Activated CD8-positive, alpha-beta memory T cell treated with anti-CD3 and anti-CD28 coated beads, Interleukin-2, amount 10 ng/mL, durations not matched to agents 7 days and 5 days (primary cell): ENCODE measurements around the gene RBM19. TPM values are rescaled to one million over a fixed set of nuclear protein-coding genes. Genes with fewer than 3 reads are reported as not detected.

Source experiments
- ATAC-seq: fragments of 150-1000 bp; cut with Tn5 transposase; one replicate; pipeline ENCODE4 v1.10.0; 2021; ENCODE audit warnings: moderate library complexity
- CTCF ChIA-PET: fragments of 350-600 bp; sonication (Branson Sonifier 250); formaldehyde crosslinking; loops from one replicate; lab custom pipeline; 2021; ENCODE audit warnings: antibody characterized with exemption; lab: Charles Lee
- DNase-seq: peaks from one replicate; pipeline ENCODE4 v3.0.0-alpha.2; 2020
- H3K27ac Mint-ChIP-seq: one replicate; pipeline ENCODE4 v1.8.0; 2021; ENCODE audit warnings: mild to moderate bottlenecking, mixed read lengths
- H3K27me3 Mint-ChIP-seq: one replicate; pipeline ENCODE4 v1.8.0; 2021; ENCODE audit warnings: mixed read lengths
- H3K36me3 Mint-ChIP-seq: one replicate; pipeline ENCODE4 v1.8.0; 2021; ENCODE audit warnings: mild to moderate bottlenecking, mixed read lengths
- H3K4me1 Mint-ChIP-seq: one replicate; pipeline ENCODE4 v1.8.0; 2021; ENCODE audit warnings: mixed read lengths
- H3K4me3 Mint-ChIP-seq: one replicate; pipeline ENCODE4 v1.8.0; 2021; ENCODE audit warnings: mild to moderate bottlenecking, moderate library complexity, mixed read lengths
- H3K9me3 Mint-ChIP-seq: one replicate; pipeline ENCODE4 v1.8.0; 2022; ENCODE audit warnings: low read depth, mixed read lengths
- total RNA-seq, 2 experiments: library from RNA; stranded (reverse); gene quantifications; one replicate each; pipeline ENCODE4 v1.2.3, GENCODE V29; 2021

The RBM19 gene
- total RNA-seq, 2 experiments from 2014 or later = 39.8 to 55.7 TPM

- Mint-ChIP-seq H3K4me3 (no peak overlapping the region), H3K27ac (no peak overlapping the region), H3K36me3 (peaks cover 23% of the 10 kb centered on the region), H3K9me3 (no peaks in the 10 kb centered on the region), H3K4me1 (peaks cover 11% of the 10 kb centered on the region), H3K27me3 (no peaks in the 10 kb centered on the region)
- CTCF ChIA-PET = no interaction called here
- ATAC-seq (no peak), DNase-seq (no peak)
These were observed 8.5 kb downstream of the RBM19 start for GRCh38 chr12:113957627-113958026.

- CTCF ChIA-PET = interaction anchor here (1.3 kb wide), 1 partner anchor 26 kb away, joined by 4 read pairs; no protein-coding TSS in a partner anchor
These were observed 10.8 kb downstream of the RBM19 start for GRCh38 chr12:113955109-113955970.

GRCh38 chr12:113954547-113954946 is 11.6 kb downstream of the RBM19 start:
- no peak for DNase-seq
- CTCF ChIA-PET = no interaction called here
- peaks cover 13% of the 10 kb centered on the region for H3K36me3 Mint-ChIP-seq

More at GRCh38 chr12:113955109-113955970, 10.8 kb downstream of the RBM19 start:
- Mint-ChIP-seq H3K27ac (no peak overlapping the region), H3K4me1 (peaks cover 6% of the 10 kb centered on the region), H3K9me3 (no peaks in the 10 kb centered on the region), H3K36me3 (peaks cover 17% of the 10 kb centered on the region), H3K4me3 (no peak overlapping the region), H3K27me3 (no peaks in the 10 kb centered on the region)
- ATAC-seq (no peak), DNase-seq (no peak)

GRCh38 chr12:113950873-113951272 is 15.3 kb downstream of the RBM19 start:
- no peak for ATAC-seq
- Mint-ChIP-seq H3K9me3 (no peaks in the 10 kb centered on the region), H3K36me3 (peaks cover 18% of the 10 kb centered on the region), H3K4me1 (peaks cover 6% of the 10 kb centered on the region), H3K27me3 (no peaks in the 10 kb centered on the region), H3K27ac (no peak overlapping the region), H3K4me3 (no peak overlapping the region)
- no peak for DNase-seq
- CTCF ChIA-PET = no interaction called here

More at GRCh38 chr12:113954547-113954946, 11.6 kb downstream of the RBM19 start:
- peaks cover 6% of the 10 kb centered on the region for H3K4me1 Mint-ChIP-seq
- H3K9me3 Mint-ChIP-seq = no peaks in the 10 kb centered on the region
- no peak overlapping the region for H3K4me3 Mint-ChIP-seq
- no peaks in the 10 kb centered on the region for H3K27me3 Mint-ChIP-seq
- ATAC-seq = no peak
- H3K27ac Mint-ChIP-seq = no peak overlapping the region

GRCh38 chr12:113949321-113950305 is 16.5 kb downstream of the RBM19 start:
- H3K36me3 Mint-ChIP-seq = peaks cover 22% of the 10 kb centered on the region
- no peak for ATAC-seq
- H3K4me1 Mint-ChIP-seq = peaks cover 6% of the 10 kb centered on the region
- no peaks in the 10 kb centered on the region for H3K27me3 Mint-ChIP-seq
- CTCF ChIA-PET = no interaction called here
- no peaks in the 10 kb centered on the region for H3K9me3 Mint-ChIP-seq
- H3K4me3 Mint-ChIP-seq = no peak overlapping the region
- DNase-seq = no peak
- no peak overlapping the region for H3K27ac Mint-ChIP-seq

GRCh38 chr12:113948151-113948914 is 17.8 kb downstream of the RBM19 start:
- peaks cover 6% of the 10 kb centered on the region for H3K4me1 Mint-ChIP-seq
- ATAC-seq (no peak), DNase-seq (no peak)
- no peak overlapping the region for H3K27ac Mint-ChIP-seq
- CTCF ChIA-PET = no interaction called here
- H3K27me3 Mint-ChIP-seq = no peaks in the 10 kb centered on the region
- no peak overlapping the region for H3K4me3 Mint-ChIP-seq
- peaks cover 22% of the 10 kb centered on the region for H3K36me3 Mint-ChIP-seq
- no peaks in the 10 kb centered on the region for H3K9me3 Mint-ChIP-seq

- peaks cover 30% of the 10 kb centered on the region for H3K36me3 Mint-ChIP-seq
- H3K27me3 Mint-ChIP-seq = no peaks in the 10 kb centered on the region
- H3K27ac Mint-ChIP-seq = no peak overlapping the region
- DNase-seq (no peak), ATAC-seq (no peak)
- no peaks in the 10 kb centered on the region for H3K9me3 Mint-ChIP-seq
- H3K4me3 Mint-ChIP-seq = no peak overlapping the region
- CTCF ChIA-PET = no interaction called here
- no peaks in the 10 kb centered on the region for H3K4me1 Mint-ChIP-seq
These were observed 19.9 kb downstream of the RBM19 start for GRCh38 chr12:113946175-113946574.

- ATAC-seq = no peak
- H3K9me3 Mint-ChIP-seq = no peaks in the 10 kb centered on the region
- H3K4me1 Mint-ChIP-seq = no peaks in the 10 kb centered on the region
- H3K27ac Mint-ChIP-seq = no peak overlapping the region
- no peaks in the 10 kb centered on the region for H3K27me3 Mint-ChIP-seq
- peaks cover 30% of the 10 kb centered on the region for H3K36me3 Mint-ChIP-seq
- DNase-seq = no peak
- no peak overlapping the region for H3K4me3 Mint-ChIP-seq
- CTCF ChIA-PET = no interaction called here
These were observed 20.7 kb downstream of the RBM19 start for GRCh38 chr12:113945174-113946173.

- H3K36me3 Mint-ChIP-seq = peaks cover 34% of the 10 kb centered on the region
- CTCF ChIA-PET = no interaction called here
These were observed 23.9 kb downstream of the RBM19 start for GRCh38 chr12:113942209-113942608.

GRCh38 chr12:113941208-113941486 is 25.0 kb downstream of the RBM19 start:
- H3K27ac Mint-ChIP-seq = no peak overlapping the region
- H3K4me1 Mint-ChIP-seq = no peaks in the 10 kb centered on the region
- H3K4me3 Mint-ChIP-seq = no peak overlapping the region
- DNase-seq = no peak
- CTCF ChIA-PET = no interaction called here
- no peaks in the 10 kb centered on the region for H3K27me3 Mint-ChIP-seq
- ATAC-seq = no peak
- H3K9me3 Mint-ChIP-seq = no peaks in the 10 kb centered on the region
- peaks cover 30% of the 10 kb centered on the region for H3K36me3 Mint-ChIP-seq

More at GRCh38 chr12:113942209-113942608, 23.9 kb downstream of the RBM19 start:
- Mint-ChIP-seq H3K27me3 (no peaks in the 10 kb centered on the region), H3K9me3 (no peaks in the 10 kb centered on the region), H3K4me3 (no peak overlapping the region), H3K4me1 (no peaks in the 10 kb centered on the region), H3K27ac (no peak overlapping the region)
- DNase-seq (no peak), ATAC-seq (no peak)

- ATAC-seq (no peak), DNase-seq (no peak)
- CTCF ChIA-PET = no interaction called here
- H3K36me3 Mint-ChIP-seq = peaks cover 27% of the 10 kb centered on the region
- H3K4me3 Mint-ChIP-seq = no peak overlapping the region
- no peaks in the 10 kb centered on the region for H3K9me3 Mint-ChIP-seq
- H3K4me1 Mint-ChIP-seq = no peaks in the 10 kb centered on the region
- no peaks in the 10 kb centered on the region for H3K27me3 Mint-ChIP-seq
- no peak overlapping the region for H3K27ac Mint-ChIP-seq
These were observed 25.5 kb downstream of the RBM19 start for GRCh38 chr12:113940357-113941207.
